ENCODE data around the gene TSHZ2. TPM values are rescaled to one million over a fixed set of nuclear protein-coding genes. Genes with fewer than 3 reads are reported as not detected.

Gene TSHZ2
- total RNA-seq, 1 donor from 2014 or later = 5.2 TPM

DNA sequence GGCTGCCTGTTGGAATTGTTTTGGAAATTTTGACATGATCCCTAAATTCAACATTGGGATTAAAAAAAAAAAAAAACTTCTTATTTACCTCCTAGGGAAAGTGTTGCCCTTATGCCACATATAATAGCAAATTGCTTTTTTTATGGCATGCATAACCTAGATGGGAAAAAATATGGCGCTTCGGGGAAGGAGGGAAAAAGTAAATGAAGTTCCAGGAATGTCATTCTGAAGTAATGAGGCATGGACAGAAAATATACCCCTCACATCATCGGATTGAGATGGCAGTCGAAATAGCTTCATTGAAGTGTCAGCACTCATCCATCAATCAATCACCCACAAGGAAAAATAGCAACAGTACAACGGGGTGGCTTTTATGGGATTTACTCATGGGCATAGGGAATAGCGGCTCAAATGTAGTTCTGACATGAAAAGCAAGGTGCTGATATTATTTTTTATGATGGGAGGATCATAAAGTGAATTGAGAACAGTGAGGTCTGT lies 516.7 kb downstream of the TSHZ2 start:
- intact Hi-C loops (cut with DNase I) = no loop called here
- H3K4me3 ChIP-seq = no peak overlapping the region
- H3K4me1 ChIP-seq = no peaks in the 10 kb centered on the region
- no peak for ATAC-seq
- no peak for DNase-seq
- no peaks in the 10 kb centered on the region for H3K36me3 ChIP-seq
- H3K9me3 ChIP-seq = no peaks in the 10 kb centered on the region
- no peak overlapping the region for H3K27ac ChIP-seq
- TF ChIP-seq, protein P1, sequence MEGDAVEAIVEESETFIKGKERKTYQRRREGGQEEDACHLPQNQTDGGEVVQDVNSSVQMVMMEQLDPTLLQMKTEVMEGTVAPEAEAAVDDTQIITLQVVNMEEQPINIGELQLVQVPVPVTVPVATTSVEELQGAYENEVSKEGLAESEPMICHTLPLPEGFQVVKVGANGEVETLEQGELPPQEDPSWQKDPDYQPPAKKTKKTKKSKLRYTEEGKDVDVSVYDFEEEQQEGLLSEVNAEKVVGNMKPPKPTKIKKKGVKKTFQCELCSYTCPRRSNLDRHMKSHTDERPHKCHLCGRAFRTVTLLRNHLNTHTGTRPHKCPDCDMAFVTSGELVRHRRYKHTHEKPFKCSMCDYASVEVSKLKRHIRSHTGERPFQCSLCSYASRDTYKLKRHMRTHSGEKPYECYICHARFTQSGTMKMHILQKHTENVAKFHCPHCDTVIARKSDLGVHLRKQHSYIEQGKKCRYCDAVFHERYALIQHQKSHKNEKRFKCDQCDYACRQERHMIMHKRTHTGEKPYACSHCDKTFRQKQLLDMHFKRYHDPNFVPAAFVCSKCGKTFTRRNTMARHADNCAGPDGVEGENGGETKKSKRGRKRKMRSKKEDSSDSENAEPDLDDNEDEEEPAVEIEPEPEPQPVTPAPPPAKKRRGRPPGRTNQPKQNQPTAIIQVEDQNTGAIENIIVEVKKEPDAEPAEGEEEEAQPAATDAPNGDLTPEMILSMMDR (IDR thresholded peaks at IDR 0.05) = no peak
- no peaks in the 10 kb centered on the region for H3K27me3 ChIP-seq

DNA sequence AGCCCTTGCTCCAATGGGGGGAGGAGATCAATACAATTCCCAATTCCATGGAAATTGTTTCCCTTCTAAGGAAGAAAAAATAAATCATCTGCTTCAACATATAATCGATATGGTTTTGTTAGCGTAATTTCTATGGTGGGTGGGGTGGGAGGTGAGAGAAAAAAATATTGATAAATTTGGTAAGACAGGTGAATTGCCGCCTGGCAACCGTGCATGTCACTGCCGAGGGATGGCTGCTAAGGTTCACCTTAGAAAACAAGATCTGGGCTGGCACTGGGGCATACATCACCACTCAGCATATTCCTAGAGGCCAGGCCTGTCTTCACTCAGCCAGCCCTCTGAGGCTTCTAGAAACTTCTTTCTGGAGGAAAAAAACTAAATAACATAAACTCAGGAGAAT lies 517.4 kb downstream of the TSHZ2 start:
- TF ChIP-seq, protein P1 (IDR thresholded peaks at IDR 0.05) = no peak
- no peaks in the 10 kb centered on the region for H3K9me3 ChIP-seq
- H3K27me3 ChIP-seq = no peaks in the 10 kb centered on the region
- no peak overlapping the region for H3K4me3 ChIP-seq
- DNase-seq (no peak), ATAC-seq (no peak)
- H3K36me3 ChIP-seq = no peaks in the 10 kb centered on the region
- no peak overlapping the region for H3K27ac ChIP-seq
- intact Hi-C loops (cut with DNase I) = no loop called here
- no peaks in the 10 kb centered on the region for H3K4me1 ChIP-seq

DNA sequence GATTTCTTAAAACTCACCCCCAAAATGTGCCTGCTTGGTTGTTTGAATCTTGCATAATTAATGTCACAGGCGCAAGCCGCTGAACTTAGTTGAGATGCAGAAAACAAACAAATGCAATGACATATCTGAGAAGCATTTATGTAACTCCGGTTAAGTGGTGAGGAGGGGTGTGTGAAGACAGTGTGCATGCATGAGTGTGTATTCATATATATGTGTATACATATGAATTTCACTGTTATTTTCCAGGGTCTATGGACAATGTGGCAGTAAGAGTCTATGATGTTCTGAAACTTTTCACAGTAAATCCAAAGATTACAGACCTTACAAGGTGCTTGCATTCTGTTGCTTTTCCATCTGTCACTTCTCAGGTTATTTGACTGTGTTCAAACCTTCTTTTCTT lies 518.5 kb downstream of the TSHZ2 start:
- Histone ChIP-seq H3K9me3 (no peaks in the 10 kb centered on the region), H3K4me3 (no peak overlapping the region), H3K4me1 (no peaks in the 10 kb centered on the region), H3K27ac (no peak overlapping the region), H3K27me3 (no peaks in the 10 kb centered on the region), H3K36me3 (no peaks in the 10 kb centered on the region)
- DNase-seq = no peak
- intact Hi-C loops (cut with DNase I) = no loop called here
- no peak for ATAC-seq
- TF ChIP-seq, protein P1 (IDR thresholded peaks at IDR 0.05) = no peak

DNA sequence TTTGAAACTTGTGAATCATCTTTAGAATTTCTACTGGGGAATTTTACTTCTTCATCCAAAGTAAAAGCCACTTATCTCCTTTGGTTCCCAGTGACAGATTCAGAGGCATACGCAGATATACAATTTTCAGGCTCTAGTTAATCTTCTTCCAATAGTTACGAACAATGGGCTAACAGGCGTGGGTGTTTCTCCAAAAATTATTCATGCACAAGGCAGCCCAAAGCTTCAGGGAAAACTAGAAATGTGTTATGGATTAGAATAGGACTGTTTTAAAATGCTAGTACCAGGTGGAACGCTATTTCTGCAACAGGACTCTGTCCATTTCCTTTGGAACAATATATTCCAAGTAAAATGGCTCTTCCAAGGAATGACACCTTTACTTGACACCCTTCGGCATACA lies 519.3 kb downstream of the TSHZ2 start:
- no peaks in the 10 kb centered on the region for H3K9me3 ChIP-seq
- no peak overlapping the region for H3K27ac ChIP-seq
- no peaks in the 10 kb centered on the region for H3K36me3 ChIP-seq
- TF ChIP-seq, protein P1 (IDR thresholded peaks at IDR 0.05) = no peak
- H3K27me3 ChIP-seq = no peaks in the 10 kb centered on the region
- DNase-seq (no peak), ATAC-seq (no peak)
- intact Hi-C loops (cut with DNase I) = no loop called here
- no peaks in the 10 kb centered on the region for H3K4me1 ChIP-seq
- H3K4me3 ChIP-seq = no peak overlapping the region

DNA sequence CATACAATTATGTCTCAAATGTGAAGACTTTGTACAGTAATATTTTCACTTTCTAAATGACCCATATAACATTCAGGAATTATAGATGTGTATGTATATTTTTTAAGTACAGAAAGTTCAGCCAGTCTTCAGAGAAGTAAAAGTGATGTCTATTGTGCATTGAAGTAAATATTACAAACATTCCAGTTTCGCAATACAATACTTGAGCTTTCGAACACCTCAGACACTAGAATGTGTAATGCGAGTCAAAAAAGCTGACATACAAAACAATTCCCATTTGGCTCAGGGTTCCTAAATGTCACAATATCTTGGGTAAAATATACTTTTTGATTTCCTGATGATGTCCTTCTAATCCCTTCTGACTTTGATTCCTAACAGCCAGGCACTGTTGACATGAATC lies 520.1 kb downstream of the TSHZ2 start:
- Histone ChIP-seq H3K4me3 (no peak overlapping the region), H3K36me3 (no peaks in the 10 kb centered on the region), H3K27me3 (no peaks in the 10 kb centered on the region), H3K4me1 (no peaks in the 10 kb centered on the region), H3K9me3 (no peaks in the 10 kb centered on the region), H3K27ac (no peak overlapping the region)
- DNase-seq (no peak), ATAC-seq (no peak)
- intact Hi-C loops (cut with DNase I) = no loop called here
- TF ChIP-seq, protein P1 (IDR thresholded peaks at IDR 0.05) = no peak

DNA sequence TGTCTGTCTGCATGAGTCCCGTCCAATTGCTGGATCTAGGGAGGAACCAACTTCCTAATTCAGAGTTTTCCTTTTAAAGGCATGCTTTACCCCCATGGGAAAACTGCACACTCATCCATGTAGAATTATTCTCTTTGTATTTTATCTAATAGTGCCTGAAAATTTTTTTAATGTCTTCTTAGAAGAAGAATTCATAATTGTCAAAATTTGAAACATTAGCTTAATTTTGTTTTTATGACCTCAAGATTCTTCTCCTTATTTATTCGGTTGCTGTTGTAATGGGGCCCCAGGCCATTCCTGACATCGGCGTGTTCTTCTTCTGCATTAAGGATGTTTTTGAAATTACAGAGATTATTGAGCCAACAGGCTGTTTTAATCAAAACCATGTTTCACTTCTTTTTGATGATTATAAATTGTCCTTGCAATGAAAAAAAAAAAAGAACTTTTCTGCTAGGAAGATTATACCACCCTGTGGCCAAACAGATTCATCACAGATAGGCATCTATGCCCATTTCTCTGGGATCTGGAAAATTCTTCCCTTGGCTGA lies 521.2 kb downstream of the TSHZ2 start:
- Histone ChIP-seq H3K4me1 (no peaks in the 10 kb centered on the region), H3K9me3 (no peaks in the 10 kb centered on the region), H3K36me3 (no peaks in the 10 kb centered on the region), H3K27me3 (no peaks in the 10 kb centered on the region), H3K27ac (no peak overlapping the region), H3K4me3 (no peak overlapping the region)
- intact Hi-C loops (cut with DNase I) = no loop called here
- TF ChIP-seq, protein P1 (IDR thresholded peaks at IDR 0.05) = no peak
- ATAC-seq = no peak
- no peak for DNase-seq

Data from upper lobe of right lung (tissue), 1 donor.